Measurements from ENCODE around the gene KCNN4.
A peak's percentile ranks its signal among the peaks of the same experiment; 100 is the strongest.

The KCNN4 gene

GRCh38 chr19:43747557-43748204 lies 33.1 kb downstream of the KCNN4 start:
- no peak for DNase-seq

- no peak for DNase-seq
These were observed 37.7 kb downstream of the KCNN4 start for GRCh38 chr19:43743059-43743458.

GRCh38 chr19:43741075-43741825 lies 39.5 kb downstream of the KCNN4 start:
- DNase-seq: no peak

- no peak for DNase-seq
These were observed 41.1 kb downstream of the KCNN4 start for GRCh38 chr19:43739439-43740235.

GRCh38 chr19:43738780-43739211 lies 42.0 kb downstream of the KCNN4 start:
- DNase-seq: peak; percentile 51 to 81

GRCh38 chr19:43735957-43736356 lies 44.8 kb downstream of the KCNN4 start:
- no peak for DNase-seq

- DNase-seq: no peak
These were observed 45.8 kb downstream of the KCNN4 start for GRCh38 chr19:43735013-43735412.

GRCh38 chr19:43731846-43732245 lies 48.9 kb downstream of the KCNN4 start:
- DNase-seq: peak in 1 of 2 donors; percentile 31

GRCh38 chr19:43731346-43731745 lies 49.4 kb downstream of the KCNN4 start:
- no peak for DNase-seq

- DNase-seq: no peak
These were observed 50.9 kb downstream of the KCNN4 start for GRCh38 chr19:43729919-43730318.

- DNase-seq: no peak
These were observed 53.2 kb downstream of the KCNN4 start for GRCh38 chr19:43727593-43727853.

GRCh38 chr19:43726736-43727592 lies 53.8 kb downstream of the KCNN4 start:
- DNase-seq: peak; percentile 27 to 29

- DNase-seq: peak; percentile 28 to 34
These were observed 55.3 kb downstream of the KCNN4 start for GRCh38 chr19:43725468-43725867.

- no peak for DNase-seq
These were observed 55.9 kb downstream of the KCNN4 start for GRCh38 chr19:43724896-43725295.

- DNase-seq: peak; percentile 24 to 45
These were observed 57.2 kb downstream of the KCNN4 start for GRCh38 chr19:43723588-43723987.

GRCh38 chr19:43721469-43722048 lies 59.2 kb downstream of the KCNN4 start:
- no peak for DNase-seq

- peak in 1 of 2 donors; percentile 50 for DNase-seq
These were observed 59.8 kb downstream of the KCNN4 start for GRCh38 chr19:43720936-43721335.

- DNase-seq: no peak
These were observed 60.9 kb downstream of the KCNN4 start for GRCh38 chr19:43719918-43720317.

- no peak for DNase-seq
These were observed 61.4 kb downstream of the KCNN4 start for GRCh38 chr19:43719378-43719868.

GRCh38 chr19:43718627-43719377 lies 62.0 kb downstream of the KCNN4 start:
- DNase-seq: no peak

Data from inflammatory macrophage treated with lipopolysaccharide for 1 hour (primary cell).